HCT116 (cell line): ENCODE results near the gene ARL13B. TPM values are rescaled to one million over a fixed set of nuclear protein-coding genes. Genes with fewer than 3 reads are reported as not detected.
"Not testable (repeated sequence)": the region's sequence is repeated elsewhere in the genome, so short reads cannot be mapped to it uniquely, and the experiment has no call there.

Source experiments
- ATAC-seq: fragments of 200-7000 bp; cut with Tn5 transposase; 2 replicates; pipeline ENCODE4 v1.9.1; 2020; ENCODE audit warnings: mild to moderate bottlenecking, moderate library complexity
- BruUV-seq: library from RNA; stranded (reverse); fragments of 400-500 nt; replicated peaks from 2 replicates; lab custom pipeline; 2021; lab: Mats Ljungman, UMichigan
- CTCF ChIA-PET: fragments of 300-600 bp; sonication (Branson Sonifier 250); formaldehyde crosslinking; loops from one replicate; lab custom pipeline; 2021; ENCODE audit warnings: antibody characterized with exemption; lab: Charles Lee
- POLR2A ChIA-PET: fragments of 300-600, 350-600 bp; sonication (Branson Sonifier 250); formaldehyde crosslinking; loops from one replicate; lab custom pipeline; 2021; ENCODE audit warnings: antibody characterized with exemption; lab: Charles Lee
- RAD21 ChIA-PET, 2 experiments: fragments of 300-600 bp; sonication (Branson Sonifier 250); formaldehyde crosslinking; loops; one replicate each; lab custom pipeline; 2023; ENCODE audit warnings: low total read pairs in 2 of 2; ENCODE audit not compliant: uncharacterized antibody in 2 of 2, unreplicated experiment in 2 of 2, low non-redundant PET in 1 of 2; lab: Charles Lee
- DNase-seq: peaks from one replicate; pipeline ENCODE4 v3.0.0-alpha.2; 2010; ENCODE audit warnings: low read depth, low spot score
- H2AFZ ChIP-seq: fragments of 200-600 bp; shearing (Covaris generic), sonication (generic); 2 replicates; pipeline ENCODE4 v1.6.1; 2017; ENCODE audit warnings: low read depth, mixed run types, mixed read lengths, antibody characterized with exemption, low read length; ENCODE audit not compliant: poor library complexity, severe bottlenecking
- H3K27ac ChIP-seq: 2 replicates; pipeline ENCODE4 v1.5.1; 2012; ENCODE audit warnings: low read depth, low read length
- H3K27me3 ChIP-seq: fragments of 200-600 bp; sonication (generic); 2 replicates; pipeline ENCODE4 v1.6.1; 2016; ENCODE audit warnings: mixed run types, low read length, mixed read lengths; ENCODE audit not compliant: insufficient read depth
- H3K36me3 ChIP-seq, 2 experiments: fragments of 200-500 bp in 1 of 2; fragments of 200-600 bp in 1 of 2; sonication (Bioruptor generic) in 1 of 2; sonication (generic) in 1 of 2; 2 replicates each; pipeline versions ENCODE4 v1.5.1 to v1.6.1; 2014 to 2016; ENCODE audit warnings: low read length in 2 of 2, inconsistent platforms in 1 of 2, mixed read lengths in 1 of 2, mixed run types in 1 of 2; ENCODE audit not compliant: insufficient read depth in 2 of 2, control insufficient read depth in 1 of 2
- H3K4me1 ChIP-seq, 2 experiments: fragments of 200-600 bp in 1 of 2; sonication (generic) in 1 of 2; 2 replicates each; pipeline versions ENCODE4 v1.5.1 to v1.6.1; 2012 to 2017; ENCODE audit warnings: low read length in 2 of 2, inconsistent platforms in 1 of 2, mild to moderate bottlenecking in 1 of 2, mixed read lengths in 1 of 2, mixed run types in 1 of 2, moderate library complexity in 1 of 2; ENCODE audit not compliant: insufficient read depth in 2 of 2, control insufficient read depth in 1 of 2
- H3K4me2 ChIP-seq: fragments of 200-600 bp; sonication (generic); 2 replicates; pipeline ENCODE4 v1.6.1; 2017; ENCODE audit warnings: mixed run types, low read length, mixed read lengths
- H3K4me3 ChIP-seq, 2 experiments: fragments of 200-600 bp in 1 of 2; sonication (generic) in 1 of 2; replicated peaks in 1 of 2; 2 replicates each; pipeline ENCODE4 v1.5.1; 2011 to 2016; ENCODE audit warnings: low read length in 2 of 2, control low read depth in 1 of 2, low read depth in 1 of 2, mild to moderate bottlenecking in 1 of 2, mixed read lengths in 1 of 2, mixed run types in 1 of 2
- H3K79me2 ChIP-seq: fragments of 200-600 bp; sonication (generic); 2 replicates; pipeline ENCODE4 v1.6.1; 2017; ENCODE audit warnings: mild to moderate bottlenecking, mixed run types, low read length, moderate library complexity, mixed read lengths; ENCODE audit not compliant: insufficient read depth
- H3K9ac ChIP-seq: fragments of 200-600 bp; sonication (generic); 2 replicates; pipeline ENCODE4 v1.6.1; 2016; ENCODE audit warnings: low read length, mixed read lengths
- H3K9me2 ChIP-seq: fragments of 200-600 bp; sonication (generic), shearing (Covaris generic); 2 replicates; pipeline ENCODE4 v1.6.1; 2017; ENCODE audit warnings: mixed run types, mild to moderate bottlenecking, moderate library complexity; ENCODE audit not compliant: insufficient read depth
- H3K9me3 ChIP-seq, 2 experiments: fragments of 200-500 bp in 1 of 2; fragments of 200-600 bp in 1 of 2; sonication (Bioruptor generic) in 1 of 2; sonication (generic) in 1 of 2; 2 replicates each; pipeline ENCODE4 v1.6.1; 2014 to 2017; ENCODE audit warnings: low read length in 2 of 2, mixed read lengths in 2 of 2, inconsistent platforms in 1 of 2, low read depth in 1 of 2, mild to moderate bottlenecking in 1 of 2, mixed run types in 1 of 2, moderate library complexity in 1 of 2; ENCODE audit not compliant: control insufficient read depth in 1 of 2, insufficient read depth in 1 of 2
- H4K20me1 ChIP-seq: fragments of 200-600 bp; sonication (generic), shearing (Covaris generic); 2 replicates; pipeline ENCODE4 v1.6.1; 2017; ENCODE audit warnings: mixed run types, mild to moderate bottlenecking, moderate library complexity; ENCODE audit not compliant: insufficient read depth
- CEBPB ChIP-seq: IDR thresholded peaks from 2 replicates; pipeline ENCODE4 v1.6.1; 2012; ENCODE audit warnings: low read depth
- EGR1 ChIP-seq: IDR thresholded peaks from 2 replicates; pipeline ENCODE4 v1.6.1; 2012; ENCODE audit warnings: low read depth
- ELF1 ChIP-seq: IDR thresholded peaks from 2 replicates; pipeline ENCODE4 v1.6.1; 2012; ENCODE audit warnings: low read depth, borderline replicate concordance
- FOSL1 ChIP-seq: IDR thresholded peaks from 2 replicates; pipeline ENCODE4 v1.6.1; 2012; ENCODE audit warnings: low read depth
- MAX ChIP-seq: IDR thresholded peaks from 2 replicates; pipeline ENCODE4 v1.6.1; 2012
- POLR2A ChIP-seq: IDR thresholded peaks from 2 replicates; pipeline ENCODE4 v1.7.0; 2011; ENCODE audit warnings: borderline replicate concordance; ENCODE audit not compliant: insufficient read depth, insufficient read length; ENCODE audit errors: extremely low read depth
- REST ChIP-seq: IDR thresholded peaks from 2 replicates; pipeline ENCODE4 v1.6.1; 2012; ENCODE audit warnings: low read depth
- SIN3A ChIP-seq: IDR thresholded peaks from 2 replicates; pipeline ENCODE4 v1.6.1; 2012; ENCODE audit warnings: low read depth
- SP1 ChIP-seq: IDR thresholded peaks from 2 replicates; pipeline ENCODE4 v1.6.1; 2012; ENCODE audit warnings: low read depth
- ZBTB33 ChIP-seq: IDR thresholded peaks from 2 replicates; pipeline ENCODE4 v1.6.1; 2011; ENCODE audit warnings: mild to moderate bottlenecking, low read length, moderate library complexity; ENCODE audit not compliant: insufficient replicate concordance; ENCODE audit errors: extremely low read depth
- intact Hi-C: fragments of 100-400 bp; cut with micrococcal nuclease; formaldehyde crosslinking; loops from 2 replicates; pipeline ENCODE4 v1.10.0; 2022
- total RNA-seq: library from RNA; stranded (reverse); gene quantifications from one replicate; pipeline ENCODE4 v1.2.1, GENCODE V29; 2021; ENCODE audit not compliant: unreplicated experiment

The ARL13B gene
- total RNA-seq, 1 experiment from 2014 or later, result 8.2 TPM

- TF ChIP-seq REST, result no peak
- no peak for TF ChIP-seq SP1
- no peak for TF ChIP-seq ZBTB33
- TF ChIP-seq FOSL1, result no peak
- TF ChIP-seq EGR1, result no peak
- TF ChIP-seq SIN3A, result no peak
- TF ChIP-seq MAX, result no peak
- no peak for TF ChIP-seq ELF1
- TF ChIP-seq, all 23 proteins: peak for 0
Measured at GRCh38 chr3:93961489-93961888, 18.5 kb upstream of the ARL13B start (continued).

GRCh38 chr3:93962798-93963197, 17.2 kb upstream of the ARL13B start:
- H2AFZ ChIP-seq, result no peak overlapping the region
- ChIA-PET POLR2A (no interaction called here), RAD21 (no interaction called here), CTCF (no interaction called here)
- no peak overlapping the region for H3K4me2 ChIP-seq
- H3K79me2 ChIP-seq, result no peaks in the 10 kb centered on the region
- intact Hi-C loops, result no loop called here
- DNase-seq, result no peak
- H3K27me3 ChIP-seq, result no peaks in the 10 kb centered on the region
- TF ChIP-seq SIN3A (no peak), POLR2A (no peak), CEBPB (no peak)
- no peaks in the 10 kb centered on the region for H3K9me3 ChIP-seq
- H3K9ac ChIP-seq, result no peak overlapping the region
- no peak overlapping the region for H3K27ac ChIP-seq
- BruUV-seq, result no TSS peak
- no peaks in the 10 kb centered on the region for H3K9me2 ChIP-seq
- no peaks in the 10 kb centered on the region for H4K20me1 ChIP-seq
- no peaks in the 10 kb centered on the region for H3K36me3 ChIP-seq
- H3K4me1 ChIP-seq, result no peaks in the 10 kb centered on the region
- no peak for ATAC-seq
- H3K4me3 ChIP-seq, result no peak overlapping the region

- intact Hi-C loops, H3K27ac ChIP-seq, RAD21 ChIA-PET: not testable (repeated sequence)
Measured at GRCh38 chr3:93965106-93965505, 14.8 kb upstream of the ARL13B start.

More at GRCh38 chr3:93965106-93965505, 14.8 kb upstream of the ARL13B start:
- ATAC-seq, BruUV-seq, POLR2A ChIA-PET, H3K9ac ChIP-seq, H3K9me3 ChIP-seq, H3K36me3 ChIP-seq, DNase-seq, H3K4me2 ChIP-seq, H3K9me2 ChIP-seq, H3K4me1 ChIP-seq, H4K20me1 ChIP-seq, H3K27me3 ChIP-seq, H3K79me2 ChIP-seq, H3K4me3 ChIP-seq, H2AFZ ChIP-seq, CTCF ChIA-PET: not testable (repeated sequence)
